ENCODE measurements around the gene DPT. TPM values are rescaled to one million over a fixed set of nuclear protein-coding genes. Genes with fewer than 3 reads are reported as not detected.
"Not testable (repeated sequence)": the region's sequence is repeated elsewhere in the genome, so short reads cannot be mapped to it uniquely, and the experiment has no call there.

The DPT gene
- not detected for total RNA-seq

- POLR2A ChIA-PET, result no interaction called here
- H3K4me1 Mint-ChIP-seq (ENCODE audit: low read depth), result peaks cover 3% of the 10 kb centered on the region
- ATAC-seq (no peak), DNase-seq (no peak)
- no peaks in the 10 kb centered on the region for H3K9me3 Mint-ChIP-seq (ENCODE audit: insufficient read depth)
- H3K4me3 Mint-ChIP-seq, result no peak within 1 kb of the TSS
- CTCF ChIA-PET, result interaction anchor here (1.5 kb wide), 1 partner anchor 619 kb away, joined by 3 read pairs; no protein-coding TSS in a partner anchor
- no peak within 1 kb of the TSS for H3K27ac Mint-ChIP-seq
- no peaks in the 10 kb centered on the region for H3K36me3 Mint-ChIP-seq (ENCODE audit: low read depth)
- peaks cover 2% of the 10 kb centered on the region for H3K27me3 Mint-ChIP-seq (ENCODE audit: low read depth)
These were observed at the start of gene DPT for GRCh38 chr1:168728473-168729404. Gene DPT, minus strand, starts transcription at chr1:168729206. Its CDS starts 32 bp downstream, at chr1:168729174.

GRCh38 chr1:168775366-168775765 lies 46.4 kb upstream of the DPT start:
- DNase-seq (no peak), ATAC-seq (no peak)
- Mint-ChIP-seq H3K36me3 (ENCODE audit: low read depth) (no peaks in the 10 kb centered on the region), H3K4me3 (no peak overlapping the region), H3K9me3 (ENCODE audit: insufficient read depth) (no peaks in the 10 kb centered on the region), H3K4me1 (ENCODE audit: low read depth) (no peaks in the 10 kb centered on the region), H3K27ac (no peak overlapping the region), H3K27me3 (ENCODE audit: low read depth) (peaks cover 13% of the 10 kb centered on the region)
- POLR2A ChIA-PET, result no interaction called here
- CTCF ChIA-PET, result no interaction called here

- Mint-ChIP-seq H3K27ac (no peak overlapping the region), H3K4me3 (no peak overlapping the region), H3K4me1 (ENCODE audit: low read depth) (no peaks in the 10 kb centered on the region), H3K36me3 (ENCODE audit: low read depth) (no peaks in the 10 kb centered on the region), H3K9me3 (ENCODE audit: insufficient read depth) (no peaks in the 10 kb centered on the region), H3K27me3 (ENCODE audit: low read depth) (peaks cover 10% of the 10 kb centered on the region)
- DNase-seq (no peak), ATAC-seq (no peak)
- ChIA-PET CTCF (no interaction called here), POLR2A (interaction anchor here (1.0 kb wide), 1 partner anchor 11 kb away, joined by 4 read pairs; no protein-coding TSS in a partner anchor)
These were observed 45.2 kb upstream of the DPT start for GRCh38 chr1:168774241-168774640.

GRCh38 chr1:168772428-168773060 lies 43.5 kb upstream of the DPT start:
- H3K27me3 Mint-ChIP-seq (ENCODE audit: low read depth), result peaks cover 4% of the 10 kb centered on the region
- no peaks in the 10 kb centered on the region for H3K4me1 Mint-ChIP-seq (ENCODE audit: low read depth)
- DNase-seq (no peak), ATAC-seq (no peak)
- H3K27ac Mint-ChIP-seq, result no peak overlapping the region
- H3K9me3 Mint-ChIP-seq (ENCODE audit: insufficient read depth), result no peaks in the 10 kb centered on the region
- no peaks in the 10 kb centered on the region for H3K36me3 Mint-ChIP-seq (ENCODE audit: low read depth)
- POLR2A ChIA-PET, result interaction anchor here (1.0 kb wide), 1 partner anchor 10 kb away, joined by 3 read pairs; no protein-coding TSS in a partner anchor
- CTCF ChIA-PET, result interaction anchor here (1.1 kb wide), 1 partner anchor 333 kb away, joined by 3 read pairs; no protein-coding TSS in a partner anchor
- H3K4me3 Mint-ChIP-seq, result no peak overlapping the region

DNA sequence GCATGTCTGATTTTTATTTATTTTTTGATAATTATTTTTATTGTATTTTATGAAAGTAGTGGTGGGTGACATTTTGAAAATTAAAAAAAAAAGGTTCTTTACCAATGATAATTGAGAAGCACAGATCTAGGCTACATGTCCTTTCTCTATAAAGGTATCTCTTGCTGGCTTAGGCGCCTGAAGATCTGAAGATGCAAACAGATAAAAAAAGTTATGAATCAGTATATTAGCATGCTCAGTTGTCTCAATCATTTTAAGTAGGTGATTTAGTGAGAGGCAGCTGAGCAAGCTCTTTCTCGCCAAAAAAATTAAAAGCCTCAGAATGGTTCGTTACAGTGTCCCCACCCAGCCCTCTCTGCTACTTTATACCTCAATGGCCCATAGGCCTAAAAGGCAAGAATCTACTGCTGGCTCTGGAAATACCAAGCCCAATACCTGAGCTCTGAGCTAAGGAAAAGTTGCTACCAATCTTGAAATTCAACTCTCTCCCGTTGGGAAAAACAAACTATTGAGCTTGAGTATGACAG lies 42.2 kb upstream of the DPT start:
- ChIA-PET CTCF (no interaction called here), POLR2A (no interaction called here)
- Mint-ChIP-seq H3K4me1 (ENCODE audit: low read depth) (no peaks in the 10 kb centered on the region), H3K27ac (no peak overlapping the region), H3K36me3 (ENCODE audit: low read depth) (no peaks in the 10 kb centered on the region), H3K9me3 (ENCODE audit: insufficient read depth) (no peaks in the 10 kb centered on the region), H3K27me3 (ENCODE audit: low read depth) (peaks cover 2% of the 10 kb centered on the region), H3K4me3 (no peak overlapping the region)
- ATAC-seq, result no peak
- DNase-seq, result no peak

DNA sequence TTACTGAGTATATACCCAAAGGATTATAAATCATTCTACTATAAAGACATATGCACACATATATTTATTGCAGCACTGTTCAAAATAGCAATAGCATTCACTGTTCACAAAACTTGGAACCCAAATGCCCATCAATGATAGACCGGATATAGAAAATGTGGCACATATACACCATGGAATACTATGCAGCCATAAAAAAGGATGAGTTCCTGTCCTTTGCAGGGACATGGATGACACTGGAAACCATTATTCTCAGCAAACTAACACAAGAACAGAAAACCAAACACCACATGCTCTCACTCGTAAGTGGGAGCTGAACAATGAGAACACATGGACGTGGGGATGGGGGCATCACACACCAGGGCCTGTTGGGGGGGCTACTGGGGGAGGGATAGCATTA lies 40.9 kb upstream of the DPT start:
- CTCF ChIA-PET; H3K27me3 Mint-ChIP-seq (ENCODE audit: low read depth); DNase-seq; H3K27ac Mint-ChIP-seq; H3K36me3 Mint-ChIP-seq (ENCODE audit: low read depth); H3K9me3 Mint-ChIP-seq (ENCODE audit: insufficient read depth); H3K4me1 Mint-ChIP-seq (ENCODE audit: low read depth); ATAC-seq; POLR2A ChIA-PET; H3K4me3 Mint-ChIP-seq: not testable (repeated sequence)

DNA sequence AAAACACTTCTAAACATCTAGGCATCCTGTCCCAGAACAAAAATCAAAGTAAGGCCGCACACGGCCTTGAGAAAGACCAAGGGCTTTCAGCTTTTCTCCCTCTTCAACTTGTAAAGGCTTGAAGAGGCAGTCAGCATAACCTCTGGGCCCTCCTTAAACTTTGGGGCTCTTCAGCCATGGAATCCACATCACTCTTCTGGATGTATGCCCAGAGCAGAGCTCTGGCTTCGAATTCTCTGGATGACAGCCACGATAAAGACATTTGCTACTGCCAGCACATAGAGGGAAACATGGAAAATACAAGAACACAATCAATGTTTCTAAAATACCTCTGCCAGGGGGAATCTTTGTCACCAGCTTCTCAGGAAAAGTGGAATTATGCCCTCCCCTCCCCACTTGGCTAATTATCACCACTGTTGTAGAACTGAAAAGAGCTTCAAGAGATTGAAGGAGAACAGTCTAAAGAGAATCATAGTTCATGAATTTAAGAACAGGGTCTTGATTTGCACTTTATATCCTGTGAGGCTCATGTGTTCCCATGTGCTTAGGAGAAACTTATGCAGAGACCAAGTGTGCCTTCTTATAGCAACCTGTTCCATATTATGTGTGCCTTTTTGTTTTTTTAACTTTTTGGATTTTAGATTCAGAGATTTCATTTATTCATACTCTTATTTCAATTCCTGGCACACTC lies 39.0 kb upstream of the DPT start:
- Mint-ChIP-seq H3K36me3 (ENCODE audit: low read depth) (no peaks in the 10 kb centered on the region), H3K27ac (no peak overlapping the region), H3K4me3 (no peak overlapping the region), H3K27me3 (ENCODE audit: low read depth) (peaks cover 7% of the 10 kb centered on the region), H3K9me3 (ENCODE audit: insufficient read depth) (no peaks in the 10 kb centered on the region), H3K4me1 (ENCODE audit: low read depth) (no peaks in the 10 kb centered on the region)
- ChIA-PET POLR2A (no interaction called here), CTCF (no interaction called here)
- DNase-seq, result no peak
- ATAC-seq, result no peak

GRCh38 chr1:168766568-168766967 lies 37.6 kb upstream of the DPT start:
- DNase-seq (no peak), ATAC-seq (no peak)
- no peaks in the 10 kb centered on the region for H3K4me1 Mint-ChIP-seq (ENCODE audit: low read depth)
- no peak overlapping the region for H3K4me3 Mint-ChIP-seq
- peaks cover 7% of the 10 kb centered on the region for H3K27me3 Mint-ChIP-seq (ENCODE audit: low read depth)
- POLR2A ChIA-PET, result no interaction called here
- no peaks in the 10 kb centered on the region for H3K9me3 Mint-ChIP-seq (ENCODE audit: insufficient read depth)
- CTCF ChIA-PET, result no interaction called here
- H3K27ac Mint-ChIP-seq, result no peak overlapping the region
- H3K36me3 Mint-ChIP-seq (ENCODE audit: low read depth), result no peaks in the 10 kb centered on the region

- no peak overlapping the region for H3K4me3 Mint-ChIP-seq
- ChIA-PET POLR2A (interaction anchor here (0.9 to 1.1 kb wide), 2 partner anchors 10 to 11 kb away, joined by 3 to 4 read pairs; no protein-coding TSS in a partner anchor), CTCF (no interaction called here)
- no peaks in the 10 kb centered on the region for H3K9me3 Mint-ChIP-seq (ENCODE audit: insufficient read depth)
- no peaks in the 10 kb centered on the region for H3K36me3 Mint-ChIP-seq (ENCODE audit: low read depth)
- no peak for DNase-seq
- no peaks in the 10 kb centered on the region for H3K4me1 Mint-ChIP-seq (ENCODE audit: low read depth)
- peaks cover 7% of the 10 kb centered on the region for H3K27me3 Mint-ChIP-seq (ENCODE audit: low read depth)
- no peak for ATAC-seq
- no peak overlapping the region for H3K27ac Mint-ChIP-seq
These were observed 34.0 kb upstream of the DPT start for GRCh38 chr1:168763031-168763430.

DNA sequence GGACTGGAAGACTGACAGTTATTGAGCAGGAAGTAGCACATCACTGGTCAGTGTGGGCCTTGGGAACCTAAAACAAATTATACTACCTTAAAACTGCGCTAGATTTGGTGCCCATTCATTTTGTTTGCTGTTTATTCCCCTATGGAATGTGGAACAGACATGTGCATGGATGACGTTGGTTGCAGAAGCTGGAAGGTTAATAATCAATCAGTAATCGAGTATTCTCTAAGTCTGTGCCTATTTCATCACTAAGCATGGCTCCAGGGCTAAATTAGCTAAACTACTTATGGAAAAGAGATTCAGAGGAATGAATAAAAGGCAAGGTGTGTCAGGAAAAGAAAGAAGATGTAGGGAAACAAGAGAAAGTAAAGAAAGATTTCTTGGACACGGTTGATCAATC lies 33.5 kb upstream of the DPT start:
- CTCF ChIA-PET, result no interaction called here
- POLR2A ChIA-PET, result interaction anchor here (0.9 to 1.1 kb wide), 2 partner anchors 10 to 12 kb away, joined by 3 to 4 read pairs; no protein-coding TSS in a partner anchor
- Mint-ChIP-seq H3K36me3 (ENCODE audit: low read depth) (no peaks in the 10 kb centered on the region), H3K27ac (no peak overlapping the region), H3K27me3 (ENCODE audit: low read depth) (peaks cover 7% of the 10 kb centered on the region), H3K4me1 (ENCODE audit: low read depth) (no peaks in the 10 kb centered on the region), H3K4me3 (no peak overlapping the region), H3K9me3 (ENCODE audit: insufficient read depth) (no peaks in the 10 kb centered on the region)
- DNase-seq (no peak), ATAC-seq (no peak)

DNA sequence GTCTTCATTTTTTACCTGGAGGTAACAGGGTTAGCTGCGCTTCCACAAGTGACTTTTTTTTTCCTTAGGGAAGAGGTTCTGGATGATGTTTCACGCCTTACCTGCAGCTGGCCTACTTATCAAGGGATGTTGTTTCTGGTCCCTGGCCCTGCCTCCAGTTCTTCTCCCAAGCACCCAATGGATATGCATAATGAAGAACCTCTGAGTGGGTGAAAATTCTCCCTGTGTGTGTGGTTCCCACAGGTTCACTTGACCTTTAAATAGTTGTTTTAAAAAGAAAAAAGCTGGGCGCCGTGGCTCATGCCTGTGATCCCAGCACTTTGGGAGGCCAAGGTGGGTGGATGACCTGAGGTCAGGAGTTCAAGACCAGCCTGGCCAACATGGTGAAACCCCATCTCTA lies 31.8 kb upstream of the DPT start:
- Mint-ChIP-seq H3K9me3 (ENCODE audit: insufficient read depth) (no peaks in the 10 kb centered on the region), H3K27ac (no peak overlapping the region), H3K4me3 (no peak overlapping the region), H3K4me1 (ENCODE audit: low read depth) (no peaks in the 10 kb centered on the region), H3K27me3 (ENCODE audit: low read depth) (peaks cover 7% of the 10 kb centered on the region), H3K36me3 (ENCODE audit: low read depth) (no peaks in the 10 kb centered on the region)
- DNase-seq (no peak), ATAC-seq (no peak)
- ChIA-PET CTCF (no interaction called here), POLR2A (no interaction called here)

GRCh38 chr1:168760241-168760640 lies 31.2 kb upstream of the DPT start:
- POLR2A ChIA-PET, result no interaction called here
- H3K4me3 Mint-ChIP-seq, result no peak overlapping the region
- no peaks in the 10 kb centered on the region for H3K9me3 Mint-ChIP-seq (ENCODE audit: insufficient read depth)
- H3K27me3 Mint-ChIP-seq (ENCODE audit: low read depth), result peaks cover 9% of the 10 kb centered on the region
- no peak overlapping the region for H3K27ac Mint-ChIP-seq
- DNase-seq, result no peak
- no peak for ATAC-seq
- no peaks in the 10 kb centered on the region for H3K36me3 Mint-ChIP-seq (ENCODE audit: low read depth)
- no peaks in the 10 kb centered on the region for H3K4me1 Mint-ChIP-seq (ENCODE audit: low read depth)
- CTCF ChIA-PET, result no interaction called here

All from activated CD8-positive, alpha-beta T cell treated with anti-CD3 and anti-CD28 coated beads, Interleukin-2, amount 10 ng/mL, durations not matched to agents 7 days and 5 days (primary cell).